ENCODE data around the gene ELL2. TPM values are rescaled to one million over a fixed set of nuclear protein-coding genes. Genes with fewer than 3 reads are reported as not detected.

The ELL2 gene
- total and polyA plus RNA-seq, 9 of the 15 experiments (the other 6 are each of a cell fraction or from before 2014, with no cell fraction given): 4.3 to 18.3 (median 14.5) TPM

DNA sequence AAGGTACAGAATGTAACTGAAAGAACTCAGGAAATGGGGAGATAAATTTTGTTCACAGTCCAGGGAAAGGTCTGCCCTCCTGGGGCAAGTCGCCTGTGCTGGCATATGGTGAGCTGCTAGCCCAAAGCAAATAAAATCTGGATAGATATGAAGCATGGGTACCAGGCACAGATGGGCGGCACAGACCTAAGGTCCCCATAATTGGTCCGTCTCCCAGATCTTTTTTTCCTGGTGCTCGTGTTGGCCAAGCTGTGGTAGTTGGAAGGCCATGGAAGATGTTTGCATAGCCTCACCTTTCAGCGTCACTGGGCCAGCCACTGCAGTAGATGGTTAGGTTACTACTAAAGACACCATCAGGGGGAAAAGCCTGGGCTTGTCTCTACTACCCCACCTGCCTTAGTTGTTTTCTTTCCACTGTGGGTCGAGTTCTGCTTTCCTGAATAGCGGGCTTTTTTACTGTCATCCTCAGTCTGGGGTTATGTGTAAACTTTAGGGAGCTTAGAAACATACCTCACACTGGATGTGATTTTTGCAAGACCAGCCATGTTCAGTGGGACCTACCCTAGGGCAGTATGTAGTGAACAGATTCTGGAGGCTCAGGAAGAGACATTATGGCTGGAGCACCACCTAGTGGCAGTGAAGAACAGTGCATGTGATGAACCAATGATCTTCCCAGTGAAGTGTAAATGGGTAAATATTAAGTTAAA, 114.9 kb downstream of the ELL2 start (continued):
- TF ChIP-seq, protein P1, sequence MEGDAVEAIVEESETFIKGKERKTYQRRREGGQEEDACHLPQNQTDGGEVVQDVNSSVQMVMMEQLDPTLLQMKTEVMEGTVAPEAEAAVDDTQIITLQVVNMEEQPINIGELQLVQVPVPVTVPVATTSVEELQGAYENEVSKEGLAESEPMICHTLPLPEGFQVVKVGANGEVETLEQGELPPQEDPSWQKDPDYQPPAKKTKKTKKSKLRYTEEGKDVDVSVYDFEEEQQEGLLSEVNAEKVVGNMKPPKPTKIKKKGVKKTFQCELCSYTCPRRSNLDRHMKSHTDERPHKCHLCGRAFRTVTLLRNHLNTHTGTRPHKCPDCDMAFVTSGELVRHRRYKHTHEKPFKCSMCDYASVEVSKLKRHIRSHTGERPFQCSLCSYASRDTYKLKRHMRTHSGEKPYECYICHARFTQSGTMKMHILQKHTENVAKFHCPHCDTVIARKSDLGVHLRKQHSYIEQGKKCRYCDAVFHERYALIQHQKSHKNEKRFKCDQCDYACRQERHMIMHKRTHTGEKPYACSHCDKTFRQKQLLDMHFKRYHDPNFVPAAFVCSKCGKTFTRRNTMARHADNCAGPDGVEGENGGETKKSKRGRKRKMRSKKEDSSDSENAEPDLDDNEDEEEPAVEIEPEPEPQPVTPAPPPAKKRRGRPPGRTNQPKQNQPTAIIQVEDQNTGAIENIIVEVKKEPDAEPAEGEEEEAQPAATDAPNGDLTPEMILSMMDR (IDR thresholded peaks at IDR 0.05 in 2 of 3, conservative IDR thresholded peaks at IDR 0.05 in 1 of 3; ENCODE audit: insufficient read depth in 2 of 3, low read depth in 1 of 3, low read length in 3 of 3): peak; percentile 83 to 96 (median 89)
- TF ChIP-seq SP1 (CRISPR knock-in tag; IDR thresholded peaks at IDR 0.05) (no peak), TAF9B (IDR thresholded peaks at IDR 0.05; ENCODE audit: partially characterized antibody) (no peak), KHSRP (IDR thresholded peaks at IDR 0.05) (no peak), ZBTB17 (CRISPR knock-in tag; IDR thresholded peaks at IDR 0.05) (no peak), ZNF589 (CRISPR knock-in tag; IDR thresholded peaks at IDR 0.05; ENCODE audit: low read depth) (no peak), ATF3 (IDR thresholded peaks at IDR 0.05) (no peak), ATF3 (CRISPR knock-in tag; conservative IDR thresholded peaks at IDR 0.05) (no peak), STAG1 (CRISPR knock-in tag; IDR thresholded peaks at IDR 0.05; ENCODE audit: borderline replicate concordance) (peak; percentile 90; the same call in 1 of the 2 replicates), CC2D1A (IDR thresholded peaks at IDR 0.05) (peak; percentile 68; the same call in 1 of the 2 replicates), RCOR1 (IDR thresholded peaks at IDR 0.05; ENCODE audit: borderline replicate concordance in 1 of 2, low read depth in 2 of 2, low read length in 2 of 2) (peak in 1 of 2 experiments; percentile 46; a peak in 1 of 4 replicates), IRF9 (tag; IDR thresholded peaks at IDR 0.05) (no peak), GATAD2B (IDR thresholded peaks at IDR 0.05; ENCODE audit: borderline replicate concordance) (peak; percentile 20; the same call in 1 of the 2 replicates), RAD21 (CRISPR knock-in tag; conservative IDR thresholded peaks at IDR 0.05 in 1 of 2, IDR thresholded peaks at IDR 0.05 in 1 of 2) (peak; percentile 95 to 97), ARID2 (IDR thresholded peaks at IDR 0.05) (peak; percentile 93)
- TF ChIP-seq, protein P2, sequence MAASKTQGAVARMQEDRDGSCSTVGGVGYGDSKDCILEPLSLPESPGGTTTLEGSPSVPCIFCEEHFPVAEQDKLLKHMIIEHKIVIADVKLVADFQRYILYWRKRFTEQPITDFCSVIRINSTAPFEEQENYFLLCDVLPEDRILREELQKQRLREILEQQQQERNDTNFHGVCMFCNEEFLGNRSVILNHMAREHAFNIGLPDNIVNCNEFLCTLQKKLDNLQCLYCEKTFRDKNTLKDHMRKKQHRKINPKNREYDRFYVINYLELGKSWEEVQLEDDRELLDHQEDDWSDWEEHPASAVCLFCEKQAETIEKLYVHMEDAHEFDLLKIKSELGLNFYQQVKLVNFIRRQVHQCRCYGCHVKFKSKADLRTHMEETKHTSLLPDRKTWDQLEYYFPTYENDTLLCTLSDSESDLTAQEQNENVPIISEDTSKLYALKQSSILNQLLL (CRISPR knock-in tag; IDR thresholded peaks at IDR 0.05; ENCODE audit: borderline replicate concordance): no peak
- TF ChIP-seq, protein P3, sequence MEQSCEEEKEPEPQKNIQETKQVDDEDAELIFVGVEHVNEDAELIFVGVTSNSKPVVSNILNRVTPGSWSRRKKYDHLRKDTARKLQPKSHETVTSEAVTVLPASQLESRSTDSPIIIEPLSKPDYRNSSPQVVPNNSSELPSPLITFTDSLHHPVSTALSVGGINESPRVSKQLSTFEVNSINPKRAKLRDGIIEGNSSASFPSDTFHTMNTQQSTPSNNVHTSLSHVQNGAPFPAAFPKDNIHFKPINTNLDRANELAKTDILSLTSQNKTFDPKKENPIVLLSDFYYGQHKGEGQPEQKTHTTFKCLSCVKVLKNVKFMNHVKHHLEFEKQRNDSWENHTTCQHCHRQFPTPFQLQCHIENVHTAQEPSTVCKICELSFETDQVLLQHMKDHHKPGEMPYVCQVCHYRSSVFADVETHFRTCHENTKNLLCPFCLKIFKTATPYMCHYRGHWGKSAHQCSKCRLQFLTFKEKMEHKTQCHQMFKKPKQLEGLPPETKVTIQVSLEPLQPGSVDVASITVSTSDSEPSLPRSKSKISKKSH (CRISPR knock-in tag; IDR thresholded peaks at IDR 0.05): no peak

Measured in K562 (cell line).